Measurements from ENCODE around the gene SSBP4. TPM values are rescaled to one million over a fixed set of nuclear protein-coding genes. Genes with fewer than 3 reads are reported as not detected.

The SSBP4 gene
- total and polyA plus RNA-seq, 2 of the 4 experiments (the other 2 are of a cell fraction): 14.9 to 39.7 TPM

- Histone ChIP-seq H3K4me3 (ENCODE audit: insufficient read depth, low read depth, low read length) (no peak overlapping the region), H3K18ac (ENCODE audit: low read depth, low read length) (no peak overlapping the region), H3K23ac (ENCODE audit: low read depth, low read length) (no peak overlapping the region), H3K9me1 (ENCODE audit: insufficient read depth, low read length) (peaks cover 9% of the 10 kb centered on the region; the same call in 1 of the 2 replicates), H2BK5ac (ENCODE audit: low read depth, low read length, poor library complexity, severe bottlenecking) (no peak overlapping the region), H3K79me1 (ENCODE audit: low read depth in 1 of 2, low read length in 2 of 2) (peaks cover 15 to 51% of the 10 kb centered on the region in 2 experiments), H3K56ac (ENCODE audit: extremely low read depth, insufficient read depth, low read length) (no peak overlapping the region), H3K4me2 (ENCODE audit: low read depth, low read length) (no peak overlapping the region), H3K27ac (ENCODE audit: insufficient read depth, low read length) (no peak overlapping the region), H4K20me1 (ENCODE audit: insufficient read depth, low read length) (peaks cover 51% of the 10 kb centered on the region), H3K36me3 (ENCODE audit: control insufficient read depth, insufficient read depth, low read length) (peaks cover 67% of the 10 kb centered on the region), H3K9me3 (ENCODE audit: control insufficient read depth, insufficient read depth, low read length) (no peaks in the 10 kb centered on the region), H2AK9ac (replicated peaks; ENCODE audit: low read depth, low read length, poor library complexity) (no peak overlapping the region), H3K14ac (replicated peaks; ENCODE audit: low read depth, low read length) (no peak overlapping the region), H2AK5ac (ENCODE audit: low read depth, low read length) (no peak overlapping the region), H3K4ac (ENCODE audit: low read depth, low read length) (no peak overlapping the region), H4K5ac (ENCODE audit: low read depth, low read length) (no peak overlapping the region), H2BK20ac (ENCODE audit: low read depth, low read length) (no peak overlapping the region), H2BK15ac (ENCODE audit: low read depth, low read length) (no peak overlapping the region), H3K27me3 (ENCODE audit: control insufficient read depth, insufficient read depth, low read length) (no peaks in the 10 kb centered on the region), H2AFZ (replicated peaks; ENCODE audit: low read length, poor library complexity) (no peak overlapping the region), H2BK120ac (ENCODE audit: low read depth, low read length) (no peak overlapping the region), H4K91ac (ENCODE audit: insufficient read depth, low read depth, low read length) (no peak overlapping the region), H4K8ac (ENCODE audit: low read depth in 2 of 2, low read length in 2 of 2) (no peak overlapping the region), H3K9ac (ENCODE audit: low read depth, low read length) (no peak overlapping the region), H3K4me1 (ENCODE audit: control insufficient read depth, insufficient read depth, low read length) (no peaks in the 10 kb centered on the region)
- in situ Hi-C loops (cut with MboI; ENCODE audit: low sequenced_read_pairs) (no loop called here), intact Hi-C loops (cut with micrococcal nuclease) (no loop called here), dilution Hi-C loops (cut with HindIII; ENCODE audit: low sequenced_read_pairs, unreplicated experiment) (no loop called here)
- no peak for ATAC-seq (ENCODE audit: low read depth)
- WGBS, 2 experiments (ENCODE audit: extremely low coverage in 2 of 2, insufficient read length in 1 of 2): 94% methylated on average over 7 of the region's 15 CpGs; no CpG with 5 or more reads in 1 of the 2 experiments
- no TSS peak for BruUV-seq (replicated peaks)
- ChIA-PET CTCF (no interaction called here), POLR2A (ENCODE audit: unreplicated experiment) (no interaction called here)
- TF ChIP-seq, protein P1, sequence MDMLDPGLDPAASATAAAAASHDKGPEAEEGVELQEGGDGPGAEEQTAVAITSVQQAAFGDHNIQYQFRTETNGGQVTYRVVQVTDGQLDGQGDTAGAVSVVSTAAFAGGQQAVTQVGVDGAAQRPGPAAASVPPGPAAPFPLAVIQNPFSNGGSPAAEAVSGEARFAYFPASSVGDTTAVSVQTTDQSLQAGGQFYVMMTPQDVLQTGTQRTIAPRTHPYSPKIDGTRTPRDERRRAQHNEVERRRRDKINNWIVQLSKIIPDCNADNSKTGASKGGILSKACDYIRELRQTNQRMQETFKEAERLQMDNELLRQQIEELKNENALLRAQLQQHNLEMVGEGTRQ (IDR thresholded peaks at IDR 0.05; ENCODE audit: low read depth, low read length): no peak
- TF ChIP-seq RCOR1 (IDR thresholded peaks at IDR 0.05; ENCODE audit: insufficient replicate concordance, low read length) (no peak), MAFK (IDR thresholded peaks at IDR 0.05; ENCODE audit: low read depth, low read length) (no peak), POLR2A (IDR thresholded peaks at IDR 0.05; ENCODE audit: low read depth, low read length) (no peak), FOS (IDR thresholded peaks at IDR 0.05; ENCODE audit: low read depth, low read length) (no peak), CHD1 (IDR thresholded peaks at IDR 0.05; ENCODE audit: low read depth, low read length) (no peak), MXI1 (IDR thresholded peaks at IDR 0.05; ENCODE audit: borderline replicate concordance, low read depth, low read length) (no peak), RFX5 (IDR thresholded peaks at IDR 0.05; ENCODE audit: low read depth, low read length) (no peak), SMC3 (IDR thresholded peaks at IDR 0.05; ENCODE audit: low read depth, low read length) (no peak)
- TF ChIP-seq, protein P2, sequence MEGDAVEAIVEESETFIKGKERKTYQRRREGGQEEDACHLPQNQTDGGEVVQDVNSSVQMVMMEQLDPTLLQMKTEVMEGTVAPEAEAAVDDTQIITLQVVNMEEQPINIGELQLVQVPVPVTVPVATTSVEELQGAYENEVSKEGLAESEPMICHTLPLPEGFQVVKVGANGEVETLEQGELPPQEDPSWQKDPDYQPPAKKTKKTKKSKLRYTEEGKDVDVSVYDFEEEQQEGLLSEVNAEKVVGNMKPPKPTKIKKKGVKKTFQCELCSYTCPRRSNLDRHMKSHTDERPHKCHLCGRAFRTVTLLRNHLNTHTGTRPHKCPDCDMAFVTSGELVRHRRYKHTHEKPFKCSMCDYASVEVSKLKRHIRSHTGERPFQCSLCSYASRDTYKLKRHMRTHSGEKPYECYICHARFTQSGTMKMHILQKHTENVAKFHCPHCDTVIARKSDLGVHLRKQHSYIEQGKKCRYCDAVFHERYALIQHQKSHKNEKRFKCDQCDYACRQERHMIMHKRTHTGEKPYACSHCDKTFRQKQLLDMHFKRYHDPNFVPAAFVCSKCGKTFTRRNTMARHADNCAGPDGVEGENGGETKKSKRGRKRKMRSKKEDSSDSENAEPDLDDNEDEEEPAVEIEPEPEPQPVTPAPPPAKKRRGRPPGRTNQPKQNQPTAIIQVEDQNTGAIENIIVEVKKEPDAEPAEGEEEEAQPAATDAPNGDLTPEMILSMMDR (conservative IDR thresholded peaks at IDR 0.05; ENCODE audit: low read depth, low read length): no peak
- DNase-seq: no peak
These were observed 26.2 kb downstream of the SSBP4 start for GRCh38 chr19:18445262-18445948.
